Liver (tissue), 9 donors: ENCODE data around the gene POC1A. TPM values are rescaled to one million over a fixed set of nuclear protein-coding genes. Genes with fewer than 3 reads are reported as not detected.

Experiments
- DNase-seq: peaks from one replicate; pipeline ENCODE4 v3.0.0-alpha.2; 2017; ENCODE audit warnings: low spot score
- H3K27ac ChIP-seq, 2 donors: one replicate each; pipeline ENCODE4 v1.7.0; 2013; ENCODE audit warnings: inconsistent platforms in 2 of 2, low read length in 2 of 2, control low read depth in 1 of 2, low read depth in 1 of 2, mild to moderate bottlenecking in 1 of 2
- H3K27me3 ChIP-seq, 4 donors: one replicate each; pipeline versions ENCODE4 v1.6.1 to v1.7.0; 2013; ENCODE audit warnings: low read length in 3 of 4, inconsistent platforms in 1 of 4, mild to moderate bottlenecking in 1 of 4, moderate library complexity in 1 of 4; ENCODE audit not compliant: control insufficient read depth in 4 of 4, insufficient read depth in 4 of 4
- H3K36me3 ChIP-seq, 4 donors: one replicate each; pipeline versions ENCODE4 v1.6.1 to v1.7.0; 2013; ENCODE audit warnings: low read length in 3 of 4, mild to moderate bottlenecking in 3 of 4, low read depth in 1 of 4, moderate library complexity in 1 of 4; ENCODE audit not compliant: control insufficient read depth in 4 of 4, insufficient read depth in 3 of 4
- H3K4me1 ChIP-seq, 4 donors: one replicate each; pipeline versions ENCODE4 v1.6.1 to v1.7.0; 2013; ENCODE audit warnings: low read length in 3 of 4, mild to moderate bottlenecking in 3 of 4, moderate library complexity in 1 of 4; ENCODE audit not compliant: control insufficient read depth in 4 of 4, insufficient read depth in 4 of 4
- H3K4me3 ChIP-seq, 3 donors: one replicate each; pipeline versions ENCODE4 v1.6.1 to v1.7.0; 2013; ENCODE audit warnings: low read length in 3 of 3, control low read depth in 1 of 3, low read depth in 1 of 3, mild to moderate bottlenecking in 1 of 3
- H3K9ac ChIP-seq, 2 donors: one replicate each; pipeline ENCODE4 v1.7.0; 2013; ENCODE audit warnings: low read length in 2 of 2, mild to moderate bottlenecking in 2 of 2, moderate library complexity in 2 of 2, control low read depth in 1 of 2, low read depth in 1 of 2
- H3K9me3 ChIP-seq, 4 donors: one replicate each; pipeline versions ENCODE4 v1.6.1 to v1.7.0; 2013; ENCODE audit warnings: low read length in 3 of 4; ENCODE audit not compliant: control insufficient read depth in 4 of 4
- ATF3 ChIP-seq: IDR thresholded peaks from 2 replicates; pipeline ENCODE4 v1.6.1; 2016; ENCODE audit warnings: antibody characterized with exemption
- EGR1 ChIP-seq, 2 donors: IDR thresholded peaks; 2 replicates each; pipeline ENCODE4 v1.6.1; 2016 to 2018; ENCODE audit warnings: antibody characterized with exemption in 2 of 2, low read depth in 2 of 2
- FOXA1 ChIP-seq: IDR thresholded peaks from 2 replicates; pipeline ENCODE4 v1.6.1; 2016; ENCODE audit warnings: antibody characterized with exemption
- FOXA2 ChIP-seq: IDR thresholded peaks from 2 replicates; pipeline ENCODE4 v1.6.1; 2016; ENCODE audit warnings: antibody characterized with exemption
- GABPA ChIP-seq, 2 donors: IDR thresholded peaks in 1 of 2; conservative IDR thresholded peaks in 1 of 2; 2 replicates each; pipeline ENCODE4 v1.6.1; 2016; ENCODE audit warnings: antibody characterized with exemption in 2 of 2, mild to moderate bottlenecking in 1 of 2, moderate library complexity in 1 of 2
- HNF4A ChIP-seq, 2 donors: conservative IDR thresholded peaks; 2 replicates each; pipeline ENCODE4 v1.6.1; 2016; ENCODE audit warnings: antibody characterized with exemption in 2 of 2, mild to moderate bottlenecking in 2 of 2
- HNF4G ChIP-seq: IDR thresholded peaks from 2 replicates; pipeline ENCODE4 v1.6.1; 2016; ENCODE audit warnings: antibody characterized with exemption
- MAX ChIP-seq: IDR thresholded peaks from 2 replicates; pipeline ENCODE4 v1.6.1; 2016; ENCODE audit warnings: antibody characterized with exemption
- NR2F2 ChIP-seq: IDR thresholded peaks from 2 replicates; pipeline ENCODE4 v1.6.1; 2016; ENCODE audit warnings: antibody characterized with exemption
- RAD21 ChIP-seq, 2 donors: IDR thresholded peaks; 2 replicates each; pipeline ENCODE4 v1.6.1; 2016; ENCODE audit warnings: antibody characterized with exemption in 2 of 2, mild to moderate bottlenecking in 2 of 2
- RXRA ChIP-seq, 2 donors: IDR thresholded peaks; 2 replicates each; pipeline ENCODE4 v1.6.1; 2017 to 2018; ENCODE audit warnings: antibody characterized with exemption in 2 of 2, mild to moderate bottlenecking in 1 of 2
- SP1 ChIP-seq: IDR thresholded peaks from 2 replicates; pipeline ENCODE4 v1.6.1; 2018; ENCODE audit warnings: antibody characterized with exemption, mild to moderate bottlenecking
- YY1 ChIP-seq: IDR thresholded peaks from 2 replicates; pipeline ENCODE4 v1.6.1; 2016; ENCODE audit warnings: antibody characterized with exemption, mild to moderate bottlenecking
- ZBTB33 ChIP-seq: IDR thresholded peaks from 2 replicates; pipeline ENCODE4 v1.6.1; 2016; ENCODE audit warnings: antibody characterized with exemption
- WGBS: extraction: QIAGEN DNeasy Blood & Tissue Kit; methylation state at CpG from one replicate; pipeline ENCODE4 v1.1.7; 2013; 5-methylcytosine and 5-hydroxymethylcytosine counted together
- polyA plus RNA-seq, 2 donors: library from polyadenylated mRNA; stranded (reverse) in 1 of 2; unstranded in 1 of 2; fragments of 200-250 nt in 1 of 2; fragments of >200 nt in 1 of 2; fragmentation: Nextera tagmentation in 1 of 2; extraction: Ambion mirVana in 1 of 2; gene quantifications; one replicate each; pipeline versions ENCODE4 v1.2.1 to v1.2.3, GENCODE V29; 2013 to 2015
- total RNA-seq, 2 donors: library from RNA; depleted of rRNA; stranded (reverse); fragments of >200 nt; gene quantifications; one replicate each; pipeline ENCODE4 v1.2.3, GENCODE V29; 2014
- TF ChIP-seq, protein P1 (sequence below): fragments of 150-350 bp; IDR thresholded peaks from 2 replicates; pipeline ENCODE4 v1.5.1; 2017; ENCODE audit warnings: improper control_type of control experiment, low read depth, low read length; ENCODE audit not compliant: missing input control
- donor health status: healthy.
- donor health status: healthy.
- donor health status: healthy.
- donor health status: healthy.
- donor health status: healthy.

The POC1A gene
- total and polyA plus RNA-seq, 4 donors, result 1.4 to 12.7 (median 4.8) TPM

- Histone ChIP-seq H3K27ac (no peak overlapping the region), H3K36me3 (no peaks in the 10 kb centered on the region), H3K9ac (no peak overlapping the region), H3K4me3 (no peak overlapping the region), H3K27me3 (no peaks in the 10 kb centered on the region), H3K9me3 (no peaks in the 10 kb centered on the region), H3K4me1 (peaks cover 0 to 2% (median 0%) of the 10 kb centered on the region in 4 donors)
- WGBS, result 84% methylated on average over 7 of the region's 7 CpGs
- TF ChIP-seq EGR1 (IDR thresholded peaks at IDR 0.05; ENCODE audit: low read depth in 2 of 2) (no peak), HNF4G (no peak), FOXA1 (no peak), MAX (no peak), SP1 (no peak), RAD21 (IDR thresholded peaks at IDR 0.05) (no peak), ATF3 (no peak), RXRA (IDR thresholded peaks at IDR 0.05) (no peak), ZBTB33 (no peak), NR2F2 (no peak), HNF4A (conservative IDR thresholded peaks at IDR 0.05) (no peak), GABPA (IDR thresholded peaks at IDR 0.05 in 1 of 2, conservative IDR thresholded peaks at IDR 0.05 in 1 of 2) (no peak), YY1 (no peak), FOXA2 (no peak)
- TF ChIP-seq, protein P1, sequence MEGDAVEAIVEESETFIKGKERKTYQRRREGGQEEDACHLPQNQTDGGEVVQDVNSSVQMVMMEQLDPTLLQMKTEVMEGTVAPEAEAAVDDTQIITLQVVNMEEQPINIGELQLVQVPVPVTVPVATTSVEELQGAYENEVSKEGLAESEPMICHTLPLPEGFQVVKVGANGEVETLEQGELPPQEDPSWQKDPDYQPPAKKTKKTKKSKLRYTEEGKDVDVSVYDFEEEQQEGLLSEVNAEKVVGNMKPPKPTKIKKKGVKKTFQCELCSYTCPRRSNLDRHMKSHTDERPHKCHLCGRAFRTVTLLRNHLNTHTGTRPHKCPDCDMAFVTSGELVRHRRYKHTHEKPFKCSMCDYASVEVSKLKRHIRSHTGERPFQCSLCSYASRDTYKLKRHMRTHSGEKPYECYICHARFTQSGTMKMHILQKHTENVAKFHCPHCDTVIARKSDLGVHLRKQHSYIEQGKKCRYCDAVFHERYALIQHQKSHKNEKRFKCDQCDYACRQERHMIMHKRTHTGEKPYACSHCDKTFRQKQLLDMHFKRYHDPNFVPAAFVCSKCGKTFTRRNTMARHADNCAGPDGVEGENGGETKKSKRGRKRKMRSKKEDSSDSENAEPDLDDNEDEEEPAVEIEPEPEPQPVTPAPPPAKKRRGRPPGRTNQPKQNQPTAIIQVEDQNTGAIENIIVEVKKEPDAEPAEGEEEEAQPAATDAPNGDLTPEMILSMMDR, result no peak
- DNase-seq, result no peak
These were observed 128.8 kb downstream of the POC1A start for GRCh38 chr3:52025453-52025852.

Other genes starting within 250 kb of the POC1A start
- gene RRP9, start 212.5 kb downstream of the POC1A start, total RNA-seq, result 1 to 10 TPM; 6.5 to 8.3 TPM
- 10 to 100 TPM in 1 of 2 donors, 1 to 10 TPM in 1; 7.4 to 11.0 TPM for gene RRP9, start 212.5 kb downstream of the POC1A start, polyA plus RNA-seq
- gene PARP3, start 212.1 kb downstream of the POC1A start, total RNA-seq, result 10 to 100 TPM in 1 of 2 donors, 1 to 10 TPM in 1; 1.5 to 21.4 TPM
- 10 to 100 TPM in 1 of 2 donors, 1 to 10 TPM in 1; 9.3 to 16.1 TPM for gene PARP3, start 212.1 kb downstream of the POC1A start, polyA plus RNA-seq
- under 1 TPM in 1 of 2 donors, not detected in 1; 0.08 TPM for gene GPR62, start 199.0 kb downstream of the POC1A start, total RNA-seq
- under 1 TPM in 1 of 2 donors, not detected in 1; 0.07 TPM for gene GPR62, start 199.0 kb downstream of the POC1A start, polyA plus RNA-seq
- gene PCBP4, start 187.0 kb downstream of the POC1A start, total RNA-seq, result 1 to 10 TPM; 4.0 to 4.9 TPM
- gene PCBP4, start 187.0 kb downstream of the POC1A start, polyA plus RNA-seq, result 1 to 10 TPM; 2.7 to 7.9 TPM
- gene ABHD14B, start 180.4 kb downstream of the POC1A start, total RNA-seq, result 10 to 100 TPM; 24.3 to 43.3 TPM
- gene ABHD14B, start 180.4 kb downstream of the POC1A start, polyA plus RNA-seq, result 100 to 1,000 TPM in 1 of 2 donors, 10 to 100 TPM in 1; 90.6 to 127 TPM
- 10 to 100 TPM in 1 of 2 donors, 1 to 10 TPM in 1; 8.2 to 10.5 TPM for gene ABHD14A, start 179.4 kb downstream of the POC1A start, total RNA-seq
- 10 to 100 TPM; 16.3 to 19.9 TPM for gene ABHD14A, start 179.4 kb downstream of the POC1A start, polyA plus RNA-seq
- gene ACY1, start 170.9 kb downstream of the POC1A start, total RNA-seq, result 100 to 1,000 TPM in 1 of 2 donors, 10 to 100 TPM in 1; 69.5 to 241 TPM
- gene ACY1, start 170.9 kb downstream of the POC1A start, polyA plus RNA-seq, result 100 to 1,000 TPM; 234 to 274 TPM
- 100 to 1,000 TPM; 292 to 358 TPM for gene RPL29, start 158.5 kb downstream of the POC1A start, total RNA-seq
- gene RPL29, start 158.5 kb downstream of the POC1A start, polyA plus RNA-seq, result 100 to 1,000 TPM; 418 to 789 TPM
- 1 to 10 TPM; 3.7 to 5.0 TPM for gene DUSP7, start 97.9 kb downstream of the POC1A start, total RNA-seq
- gene DUSP7, start 97.9 kb downstream of the POC1A start, polyA plus RNA-seq, result 1 to 10 TPM; 1.5 to 3.7 TPM
- 100 to 1,000 TPM in 1 of 2 donors, 10 to 100 TPM in 1; 32.3 to 129 TPM for gene ALAS1, start 43.7 kb upstream of the POC1A start, total RNA-seq
- 100 to 1,000 TPM; 145 to 421 TPM for gene ALAS1, start 43.7 kb upstream of the POC1A start, polyA plus RNA-seq
- gene TLR9, start 71.2 kb upstream of the POC1A start, total RNA-seq, result not detected
- gene TLR9, start 71.2 kb upstream of the POC1A start, polyA plus RNA-seq, result under 1 TPM in 1 of 2 donors, not detected in 1; 0.02 TPM
- 10 to 100 TPM; 12.7 to 26.3 TPM for gene TWF2, start 84.7 kb upstream of the POC1A start, total RNA-seq
- gene TWF2, start 84.7 kb upstream of the POC1A start, polyA plus RNA-seq, result 10 to 100 TPM; 12.0 to 22.6 TPM
- 1 to 10 TPM; 5.5 TPM for gene PPM1M, start 91.3 kb upstream of the POC1A start, total RNA-seq
- gene PPM1M, start 91.3 kb upstream of the POC1A start, polyA plus RNA-seq, result 1 to 10 TPM; 2.8 to 3.8 TPM
- gene WDR82, start 124.2 kb upstream of the POC1A start, total RNA-seq, result 10 to 100 TPM; 31.7 to 44.3 TPM
- gene WDR82, start 124.2 kb upstream of the POC1A start, polyA plus RNA-seq, result 10 to 100 TPM in 1 of 2 donors, 1 to 10 TPM in 1; 4.3 to 19.4 TPM
- 100 to 1,000 TPM in 1 of 2 donors, 10 to 100 TPM in 1; 67.8 to 224 TPM for gene GLYCTK, start 133.4 kb upstream of the POC1A start, total RNA-seq
- gene GLYCTK, start 133.4 kb upstream of the POC1A start, polyA plus RNA-seq, result 100 to 1,000 TPM; 176 to 180 TPM
- 1 to 10 TPM; 1.5 to 6.0 TPM for gene DNAH1, start 161.9 kb upstream of the POC1A start, total RNA-seq
- 1 to 10 TPM; 1.7 to 3.3 TPM for gene DNAH1, start 161.9 kb upstream of the POC1A start, polyA plus RNA-seq